Measurements from ENCODE around the gene GPRASP3.

GPRASP3 gene

DNA sequence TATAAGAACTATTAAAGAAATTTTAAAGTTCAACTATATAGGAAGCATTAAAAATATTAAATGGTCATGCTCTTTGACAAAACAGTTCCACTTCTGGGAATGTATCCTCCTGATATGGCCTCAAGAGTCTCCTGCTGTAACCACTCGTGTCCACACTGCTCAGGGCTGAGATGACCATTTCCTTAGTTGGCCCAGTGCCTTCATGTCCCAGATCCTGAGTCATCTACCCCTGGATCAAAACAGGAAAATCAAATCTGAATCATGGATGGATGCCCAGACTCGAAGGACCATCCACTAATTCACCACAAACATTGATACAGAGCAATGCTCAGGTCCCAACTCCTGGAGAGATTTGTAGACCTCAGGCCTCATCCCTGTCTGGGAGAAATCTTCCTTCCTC lies 44.7 kb downstream of the GPRASP3 start:
- DNase-seq = no peak

DNA sequence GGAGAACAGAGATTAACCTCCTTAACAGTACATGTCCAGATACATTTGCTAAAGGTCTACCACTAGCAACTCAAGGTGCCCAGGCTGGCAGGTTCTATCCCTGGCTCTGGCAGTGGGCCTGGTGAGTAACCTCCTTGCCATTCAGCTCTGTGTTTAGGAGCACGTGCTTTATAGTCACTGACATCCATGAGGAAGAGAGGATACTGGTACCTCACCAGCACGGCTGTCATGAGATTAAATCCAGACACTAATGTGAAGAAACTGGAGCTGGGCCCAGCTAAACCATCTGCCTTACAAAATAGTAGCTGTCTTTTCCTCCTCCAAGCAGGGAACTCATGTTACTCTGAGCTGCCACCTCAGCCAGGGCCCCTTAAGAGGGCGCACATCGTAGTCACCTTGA lies 45.3 kb downstream of the GPRASP3 start:
- no peak for DNase-seq

DNA sequence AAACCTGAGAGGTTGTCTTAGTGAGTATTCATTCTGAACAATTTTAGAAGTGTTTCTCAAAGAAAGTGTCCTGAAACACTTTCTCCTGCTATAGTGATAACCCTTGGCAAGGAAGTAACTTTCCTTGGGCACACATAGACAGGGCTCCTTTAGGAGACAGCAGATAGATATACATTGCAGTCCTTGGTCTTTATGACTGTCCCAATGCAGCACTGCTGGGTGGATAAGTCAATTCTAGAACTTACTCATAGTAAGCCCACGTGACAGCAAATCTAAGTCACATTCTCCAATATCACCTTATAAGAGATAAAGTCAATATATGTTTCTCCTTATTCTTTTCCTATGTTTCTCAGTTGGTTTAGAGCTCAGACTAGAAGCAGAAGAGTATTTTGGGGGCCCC lies 46.7 kb downstream of the GPRASP3 start:
- DNase-seq = no peak

DNA sequence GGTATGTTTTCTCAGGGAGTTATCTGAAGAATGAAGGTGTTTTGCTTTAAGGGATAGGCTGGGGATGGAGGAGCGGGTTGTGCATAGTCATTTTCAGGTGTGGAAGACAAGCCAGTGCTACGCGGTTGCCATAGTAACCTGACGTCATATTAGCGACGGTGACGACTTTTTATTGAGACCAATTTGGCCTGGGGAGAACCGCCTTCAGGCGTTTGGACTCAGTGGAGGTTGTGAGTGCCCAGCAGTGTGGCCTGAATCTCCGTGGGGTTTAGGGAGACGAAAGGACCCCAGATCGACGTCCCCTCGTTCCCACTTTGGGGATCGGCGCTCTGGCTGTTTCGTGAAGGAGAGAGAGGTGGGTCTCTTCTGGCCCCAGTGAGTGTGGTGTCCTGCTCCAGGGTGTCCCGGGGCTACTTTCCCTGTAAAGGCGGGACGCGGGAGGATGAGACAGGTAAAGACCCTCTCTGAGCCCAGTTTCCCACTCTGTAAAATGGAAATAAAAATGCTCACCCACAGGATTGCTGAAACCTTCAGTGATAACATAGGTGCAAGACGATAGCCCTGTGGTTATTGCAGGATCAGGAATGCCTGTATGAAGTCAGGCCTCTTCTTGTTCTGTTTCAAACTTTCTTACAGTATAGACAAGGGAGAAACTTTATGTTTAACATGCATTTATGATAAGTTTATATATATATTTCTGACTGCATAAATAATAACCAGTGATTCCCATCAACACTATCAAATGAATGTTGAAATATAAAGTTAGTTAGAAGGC lies 48.6 kb downstream of the GPRASP3 start:
- DNase-seq = peak; percentile 79
